Measurements from ENCODE around the gene IVNS1ABP. TPM values are rescaled to one million over a fixed set of nuclear protein-coding genes. Genes with fewer than 3 reads are reported as not detected.
"Not testable (repeated sequence)": the region's sequence is repeated elsewhere in the genome, so short reads cannot be mapped to it uniquely, and the experiment has no call there.

IVNS1ABP gene
- total and polyA plus RNA-seq, 7 donors, result 27.6 to 80.6 (median 40.5) TPM

GRCh38 chr1:185258676-185259075 is 58.4 kb downstream of the IVNS1ABP start:
- no peak for TF ChIP-seq CTCF (IDR thresholded peaks at IDR 0.05)
- intact Hi-C loops (cut with DNase I), result no loop called here
- Histone ChIP-seq H3K4me3 (no peak overlapping the region), H3K27me3 (ENCODE audit: insufficient read depth in 3 of 3, low read length in 2 of 3) (no peaks in the 10 kb centered on the region), H3K36me3 (ENCODE audit: insufficient read depth in 1 of 2, low read depth in 1 of 2) (no peaks in the 10 kb centered on the region), H3K27ac (no peak overlapping the region), H3K4me1 (peaks cover 7% of the 10 kb centered on the region), H3K9me3 (no peaks in the 10 kb centered on the region)
- ATAC-seq (no peak), DNase-seq (no peak)
- WGBS, 3 donors, result 90 to 97% (median 92%) methylated on average over 1 of the region's 1 CpG

GRCh38 chr1:185257950-185258208 is 59.2 kb downstream of the IVNS1ABP start:
- no peak for TF ChIP-seq CTCF (IDR thresholded peaks at IDR 0.05)
- 91 to 96% (median 95%) methylated on average over 2 of the region's 2 CpGs for WGBS, 3 donors
- Histone ChIP-seq H3K27me3 (ENCODE audit: insufficient read depth in 3 of 3, low read length in 2 of 3) (no peaks in the 10 kb centered on the region), H3K36me3 (ENCODE audit: insufficient read depth in 1 of 2, low read depth in 1 of 2) (no peaks in the 10 kb centered on the region), H3K4me3 (no peak overlapping the region), H3K27ac (no peak overlapping the region), H3K9me3 (no peaks in the 10 kb centered on the region), H3K4me1 (peaks cover 7% of the 10 kb centered on the region)
- ATAC-seq (no peak), DNase-seq (no peak)
- intact Hi-C loops (cut with DNase I), result no loop called here

GRCh38 chr1:185257116-185257949 is 59.7 kb downstream of the IVNS1ABP start:
- H3K27ac ChIP-seq; ATAC-seq; DNase-seq; H3K4me3 ChIP-seq; H3K36me3 ChIP-seq (ENCODE audit: insufficient read depth in 1 of 2, low read depth in 1 of 2); H3K27me3 ChIP-seq (ENCODE audit: insufficient read depth in 3 of 3, low read length in 2 of 3); H3K9me3 ChIP-seq; H3K4me1 ChIP-seq; intact Hi-C loops (cut with DNase I): not testable (repeated sequence)
- 91 to 93% (median 93%) methylated on average over 6 to 13 of the region's 32 CpGs for WGBS, 3 donors

GRCh38 chr1:185255595-185255994 is 61.4 kb downstream of the IVNS1ABP start:
- H3K4me3 ChIP-seq; intact Hi-C loops (cut with DNase I); H3K9me3 ChIP-seq; DNase-seq; H3K4me1 ChIP-seq; H3K27me3 ChIP-seq (ENCODE audit: insufficient read depth in 3 of 3, low read length in 2 of 3); H3K27ac ChIP-seq; H3K36me3 ChIP-seq (ENCODE audit: insufficient read depth in 1 of 2, low read depth in 1 of 2); ATAC-seq: not testable (repeated sequence)
- WGBS, 3 donors, result 83 to 94% (median 87%) methylated on average over 4 to 5 of the region's 6 CpGs

- intact Hi-C loops (cut with DNase I); ATAC-seq: not testable (repeated sequence)
- no CpG with 5 or more reads among the region's 1 CpG for WGBS, 3 donors
These were observed 64.6 kb downstream of the IVNS1ABP start for GRCh38 chr1:185252404-185252803.

GRCh38 chr1:185251928-185252327 is 65.1 kb downstream of the IVNS1ABP start:
- ATAC-seq; H3K27me3 ChIP-seq (ENCODE audit: insufficient read depth in 3 of 3, low read length in 2 of 3); H3K4me3 ChIP-seq; intact Hi-C loops (cut with DNase I); H3K4me1 ChIP-seq; H3K9me3 ChIP-seq; H3K36me3 ChIP-seq (ENCODE audit: insufficient read depth in 1 of 2, low read depth in 1 of 2); DNase-seq; H3K27ac ChIP-seq: not testable (repeated sequence)
- WGBS, 3 donors, result 91 to 100% (median 97%) methylated on average over 3 of the region's 4 CpGs

More at GRCh38 chr1:185252404-185252803, 64.6 kb downstream of the IVNS1ABP start:
- H3K4me1 ChIP-seq; H3K9me3 ChIP-seq; H3K27me3 ChIP-seq (ENCODE audit: insufficient read depth in 3 of 3, low read length in 2 of 3); DNase-seq; H3K36me3 ChIP-seq (ENCODE audit: insufficient read depth in 1 of 2, low read depth in 1 of 2); H3K27ac ChIP-seq; H3K4me3 ChIP-seq: not testable (repeated sequence)

Data from psoas muscle (tissue), 8 donors.